Measurements from ENCODE around the gene CASQ1. TPM values are rescaled to one million over a fixed set of nuclear protein-coding genes. Genes with fewer than 3 reads are reported as not detected.

The CASQ1 gene
- total and polyA plus RNA-seq, 8 donors = 0.17 to 0.71 (median 0.29) TPM; not detected in 1

DNA sequence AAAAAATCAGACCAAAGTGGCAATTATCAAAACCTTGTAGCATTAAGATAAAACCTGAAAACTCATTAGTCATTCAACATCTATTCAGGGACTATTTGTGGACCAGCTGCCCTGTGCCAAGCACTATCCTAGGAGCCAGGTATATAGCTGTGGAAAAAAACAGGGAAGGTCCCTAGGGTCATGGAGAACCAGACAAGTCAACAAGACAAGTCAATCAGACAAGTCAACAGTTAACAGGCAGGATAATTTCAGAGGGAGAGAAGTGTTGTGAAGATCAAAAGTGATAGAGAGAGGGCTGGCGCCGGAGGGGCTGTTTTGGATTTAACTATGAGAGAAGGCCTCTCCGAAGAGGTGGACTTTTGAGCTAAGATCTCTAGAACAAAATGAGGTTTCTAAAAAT, 42.3 kb upstream of the CASQ1 start:
- TF ChIP-seq, protein P1, sequence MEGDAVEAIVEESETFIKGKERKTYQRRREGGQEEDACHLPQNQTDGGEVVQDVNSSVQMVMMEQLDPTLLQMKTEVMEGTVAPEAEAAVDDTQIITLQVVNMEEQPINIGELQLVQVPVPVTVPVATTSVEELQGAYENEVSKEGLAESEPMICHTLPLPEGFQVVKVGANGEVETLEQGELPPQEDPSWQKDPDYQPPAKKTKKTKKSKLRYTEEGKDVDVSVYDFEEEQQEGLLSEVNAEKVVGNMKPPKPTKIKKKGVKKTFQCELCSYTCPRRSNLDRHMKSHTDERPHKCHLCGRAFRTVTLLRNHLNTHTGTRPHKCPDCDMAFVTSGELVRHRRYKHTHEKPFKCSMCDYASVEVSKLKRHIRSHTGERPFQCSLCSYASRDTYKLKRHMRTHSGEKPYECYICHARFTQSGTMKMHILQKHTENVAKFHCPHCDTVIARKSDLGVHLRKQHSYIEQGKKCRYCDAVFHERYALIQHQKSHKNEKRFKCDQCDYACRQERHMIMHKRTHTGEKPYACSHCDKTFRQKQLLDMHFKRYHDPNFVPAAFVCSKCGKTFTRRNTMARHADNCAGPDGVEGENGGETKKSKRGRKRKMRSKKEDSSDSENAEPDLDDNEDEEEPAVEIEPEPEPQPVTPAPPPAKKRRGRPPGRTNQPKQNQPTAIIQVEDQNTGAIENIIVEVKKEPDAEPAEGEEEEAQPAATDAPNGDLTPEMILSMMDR (IDR thresholded peaks at IDR 0.05) = no peak
- Histone ChIP-seq H3K4me1 (peaks cover 0 to 5% of the 10 kb centered on the region in 2 donors), H3K9me3 (no peaks in the 10 kb centered on the region), H3K27me3 (no peaks in the 10 kb centered on the region), H3K36me3 (no peaks in the 10 kb centered on the region), H3K4me3 (no peak overlapping the region), H3K27ac (no peak overlapping the region)
- intact Hi-C loops (cut with DNase I) = no loop called here
- ATAC-seq = no peak
- DNase-seq = no peak

DNA sequence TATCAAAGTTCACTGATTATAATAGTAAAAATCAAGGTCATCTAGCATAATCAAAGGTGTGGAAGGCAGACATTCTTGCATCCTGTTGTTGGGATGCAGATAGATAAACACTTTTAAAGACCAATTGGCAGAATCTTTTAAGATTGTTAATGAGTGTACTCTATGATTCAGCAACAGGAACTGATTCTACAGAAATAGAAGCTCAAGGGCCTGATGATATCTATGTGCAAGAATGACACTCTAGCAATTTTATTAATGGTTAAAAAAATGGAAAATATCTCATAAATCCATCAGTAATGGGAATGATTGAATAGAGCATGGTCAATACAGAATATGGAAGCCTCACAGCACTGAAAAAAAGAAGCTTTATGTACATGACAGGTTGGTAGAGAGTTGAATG, 41.1 kb upstream of the CASQ1 start:
- no peaks in the 10 kb centered on the region for H3K4me1 ChIP-seq
- no peaks in the 10 kb centered on the region for H3K36me3 ChIP-seq
- DNase-seq (no peak), ATAC-seq (no peak)
- no peak overlapping the region for H3K27ac ChIP-seq
- intact Hi-C loops (cut with DNase I) = no loop called here
- H3K9me3 ChIP-seq = no peaks in the 10 kb centered on the region
- H3K4me3 ChIP-seq = no peak overlapping the region
- no peaks in the 10 kb centered on the region for H3K27me3 ChIP-seq
- TF ChIP-seq, protein P1 (IDR thresholded peaks at IDR 0.05) = no peak

GRCh38 chr1:160149716-160150115, 40.7 kb upstream of the CASQ1 start:
- Histone ChIP-seq H3K4me3 (no peak overlapping the region), H3K4me1 (no peaks in the 10 kb centered on the region), H3K27me3 (no peaks in the 10 kb centered on the region), H3K9me3 (no peaks in the 10 kb centered on the region), H3K27ac (no peak overlapping the region), H3K36me3 (no peaks in the 10 kb centered on the region)
- TF ChIP-seq, protein P1 (IDR thresholded peaks at IDR 0.05) = no peak
- DNase-seq = no peak
- no peak for ATAC-seq
- intact Hi-C loops (cut with DNase I) = no loop called here

DNA sequence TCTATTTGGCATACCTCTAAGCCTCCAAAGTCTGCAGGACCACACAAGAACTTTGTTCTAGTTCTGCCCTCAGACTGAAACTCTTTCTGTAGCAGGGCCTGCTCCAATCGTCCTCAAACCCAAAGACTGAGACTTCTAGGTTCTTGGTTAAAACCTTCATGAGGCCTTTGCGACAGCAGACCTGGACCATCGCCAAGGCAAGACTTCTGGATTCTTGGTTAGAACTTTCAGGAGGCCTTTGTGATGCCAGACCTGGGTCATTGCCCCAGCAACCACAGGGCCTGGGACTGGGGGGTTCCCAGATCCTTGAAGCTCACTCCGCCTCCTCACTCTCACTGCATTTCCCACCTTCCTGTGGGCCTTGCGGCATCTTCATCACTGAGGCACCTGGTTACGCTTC, 39.1 kb upstream of the CASQ1 start, which contains the start of gene ATP1A4:
Gene ATP1A4 (plus strand): TSS at position 301 of the 400 bp plus-strand sequence. CDS start 438 bp downstream, outside the sequence.
- Histone ChIP-seq H3K4me1 (no peaks in the 10 kb centered on the region), H3K4me3 (no peak within 1 kb of the TSS), H3K36me3 (no peaks in the 10 kb centered on the region), H3K9me3 (no peaks in the 10 kb centered on the region), H3K27ac (no peak within 1 kb of the TSS), H3K27me3 (no peaks in the 10 kb centered on the region)
- no peak for DNase-seq
- no peak for ATAC-seq
- TF ChIP-seq, protein P1 (IDR thresholded peaks at IDR 0.05) = no peak
- intact Hi-C loops (cut with DNase I) = no loop called here

- ATAC-seq = no peak
- no peak for DNase-seq
- TF ChIP-seq, protein P1 (IDR thresholded peaks at IDR 0.05) = no peak
- Histone ChIP-seq H3K27ac (no peak overlapping the region), H3K27me3 (no peaks in the 10 kb centered on the region), H3K36me3 (no peaks in the 10 kb centered on the region), H3K4me3 (no peak overlapping the region), H3K9me3 (no peaks in the 10 kb centered on the region), H3K4me1 (no peaks in the 10 kb centered on the region)
- intact Hi-C loops (cut with DNase I) = no loop called here
Measured at GRCh38 chr1:160154790-160155189, 35.6 kb upstream of the CASQ1 start.
